NCI-H82 treated with DMSO at 0.1 percent for 48 hours (cell line): ENCODE data around the gene KLF7.

Experiments used
- DNase-seq: peaks from one replicate; lab custom pipeline; 2025; ENCODE audit not compliant: unreplicated experiment; lab: John Stamatoyannopoulos, UW

The KLF7 gene

DNA sequence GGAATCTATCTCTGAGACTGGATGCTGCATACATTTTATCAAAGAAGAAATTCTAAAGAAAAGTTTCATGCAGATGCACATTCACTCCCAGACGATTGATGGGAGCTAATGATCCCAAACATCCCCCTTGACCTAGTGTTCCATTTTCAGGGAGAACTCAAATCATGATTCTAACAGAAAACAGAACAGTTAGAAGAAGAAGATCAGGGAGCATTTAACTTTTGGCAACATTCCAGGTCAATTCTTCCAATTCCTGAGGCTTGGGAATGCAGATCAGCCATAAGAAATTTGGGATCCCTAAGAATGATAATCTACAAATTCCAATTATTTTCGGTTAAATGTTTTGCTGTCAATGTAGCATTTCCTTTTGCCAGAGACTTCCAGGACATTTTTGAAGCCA, 129.9 kb downstream of the KLF7 start:
- no peak for DNase-seq

DNA sequence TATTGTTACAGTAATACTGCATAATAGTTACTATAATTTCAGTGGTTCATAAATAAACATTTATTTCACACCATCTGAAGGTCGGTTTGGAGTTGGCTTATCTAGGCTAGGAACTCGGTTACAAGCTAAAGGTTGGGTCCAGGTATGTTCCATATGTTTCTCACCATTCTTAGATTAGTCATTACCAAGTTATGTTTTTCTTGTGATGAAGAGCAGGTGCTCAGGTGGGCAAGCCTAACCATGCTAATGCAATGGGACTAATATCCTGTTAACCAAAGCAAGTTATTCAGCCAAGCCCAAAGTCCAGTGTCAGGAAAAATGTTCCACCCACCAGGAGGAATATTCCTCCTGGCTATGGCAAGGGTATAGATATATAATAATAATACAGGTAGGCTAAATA, 133.3 kb downstream of the KLF7 start:
- no peak for DNase-seq
